HFFc6 (cell line): ENCODE measurements around the gene KRT34. TPM values are rescaled to one million over a fixed set of nuclear protein-coding genes. Genes with fewer than 3 reads are reported as not detected.
"Not testable (repeated sequence)": the region's sequence is repeated elsewhere in the genome, so short reads cannot be mapped to it uniquely, and the experiment has no call there.

Source experiments
- DNase-seq: peaks from one replicate; pipeline ENCODE4 v3.0.0-alpha.2; 2018
- H3K27ac Mint-ChIP-seq: 2 replicates; pipeline ENCODE4 v1.8.0; 2020; ENCODE audit warnings: mild to moderate bottlenecking, mixed read lengths
- H3K27me3 Mint-ChIP-seq: 2 replicates; pipeline ENCODE4 v1.8.0; 2021; ENCODE audit warnings: mild to moderate bottlenecking, moderate library complexity, mixed read lengths; ENCODE audit not compliant: insufficient read depth
- H3K36me3 Mint-ChIP-seq: 2 replicates; pipeline ENCODE4 v1.8.0; 2021; ENCODE audit warnings: low read depth, mixed read lengths
- H3K4me1 Mint-ChIP-seq: 2 replicates; pipeline ENCODE4 v1.8.0; 2020; ENCODE audit warnings: low read depth, mixed read lengths
- H3K4me3 Mint-ChIP-seq: 2 replicates; pipeline ENCODE4 v1.8.0; 2020; ENCODE audit warnings: mild to moderate bottlenecking, moderate library complexity, mixed read lengths
- H3K9me3 Mint-ChIP-seq: 2 replicates; pipeline ENCODE4 v1.8.0; 2020; ENCODE audit warnings: mild to moderate bottlenecking, mixed read lengths
- CTCF ChIP-seq: fragments of 200-600 bp; sonication (generic); IDR thresholded peaks from 2 replicates; pipeline ENCODE4 v1.5.0; 2021; ENCODE audit warnings: antibody characterized with exemption, mild to moderate bottlenecking
- total RNA-seq, 6 experiments: library from RNA; stranded (reverse); fragmentation: NEBNext Ultra II Directional; extraction: Animal tissue kit (Norgen Biotek cat#: 25700); gene quantifications; 2 replicates in 1 of 6; 3 replicates in 5 of 6; pipeline ENCODE4 v1.2.3, GENCODE V29; 2021

The KRT34 gene
- total RNA-seq, 6 experiments from 2014 or later: 58.8 to 247 (median 71.3) TPM

GRCh38 chr17:41390411-41390938, 8.4 kb upstream of the KRT34 start:
- no peak for DNase-seq
- Mint-ChIP-seq H3K9me3 (peaks cover 12% of the 10 kb centered on the region), H3K27me3 (no peaks in the 10 kb centered on the region; the same call in 1 of the 2 replicates), H3K27ac (no peak overlapping the region), H3K4me1 (peaks cover 52% of the 10 kb centered on the region), H3K36me3 (peaks cover 16% of the 10 kb centered on the region), H3K4me3 (no peak overlapping the region)
- TF ChIP-seq CTCF: no peak

- peaks cover 12% of the 10 kb centered on the region for H3K9me3 Mint-ChIP-seq
- TF ChIP-seq CTCF: no peak
- no peak overlapping the region for H3K4me3 Mint-ChIP-seq
These were observed 5.6 kb upstream of the KRT34 start for GRCh38 chr17:41387670-41388069.

GRCh38 chr17:41386227-41386626, 4.1 kb upstream of the KRT34 start:
- Mint-ChIP-seq H3K4me3 (no peak overlapping the region), H3K27ac (no peak overlapping the region), H3K36me3 (peaks cover 22% of the 10 kb centered on the region), H3K9me3 (peaks cover 12% of the 10 kb centered on the region), H3K27me3 (no peaks in the 10 kb centered on the region; the same call in 1 of the 2 replicates), H3K4me1 (peaks cover 48% of the 10 kb centered on the region)
- TF ChIP-seq CTCF: no peak
- no peak for DNase-seq

More at GRCh38 chr17:41387670-41388069, 5.6 kb upstream of the KRT34 start:
- Mint-ChIP-seq H3K36me3 (peaks cover 22% of the 10 kb centered on the region), H3K27me3 (no peaks in the 10 kb centered on the region; the same call in 1 of the 2 replicates), H3K4me1 (peaks cover 48% of the 10 kb centered on the region), H3K27ac (no peak overlapping the region)
- no peak for DNase-seq

- H3K27me3 Mint-ChIP-seq: no peaks in the 10 kb centered on the region
- H3K9me3 Mint-ChIP-seq: peaks cover 12% of the 10 kb centered on the region
- peaks cover 26% of the 10 kb centered on the region for H3K36me3 Mint-ChIP-seq
- peak overlapping the region; percentile 91; the same call in 1 of the 2 replicates for H3K27ac Mint-ChIP-seq
- DNase-seq: no peak
- no peak for TF ChIP-seq CTCF
- H3K4me3 Mint-ChIP-seq: no peak overlapping the region
- H3K4me1 Mint-ChIP-seq: peaks cover 52% of the 10 kb centered on the region
These were observed 1.6 kb upstream of the KRT34 start for GRCh38 chr17:41383690-41384089.

- H3K27me3 Mint-ChIP-seq: no peaks in the 10 kb centered on the region
These were observed 288 bp upstream of the KRT34 start for GRCh38 chr17:41382394-41382793.

GRCh38 chr17:41380091-41380490, 2.0 kb downstream of the KRT34 start:
- Mint-ChIP-seq H3K4me3 (peak overlapping the region; percentile 46), H3K36me3 (peaks cover 21% of the 10 kb centered on the region), H3K27ac (peak overlapping the region; percentile 91), H3K4me1 (peaks cover 80% of the 10 kb centered on the region)
- H3K9me3 Mint-ChIP-seq, H3K27me3 Mint-ChIP-seq: not testable (repeated sequence)
- DNase-seq: peak; percentile 96

More at GRCh38 chr17:41382394-41382793, 288 bp upstream of the KRT34 start:
- peaks cover 65% of the 10 kb centered on the region for H3K4me1 Mint-ChIP-seq
- H3K9me3 Mint-ChIP-seq: peaks cover 9% of the 10 kb centered on the region
- peaks cover 28% of the 10 kb centered on the region for H3K36me3 Mint-ChIP-seq
- peak overlapping the region; percentile 91 for H3K27ac Mint-ChIP-seq
- peak; percentile 80 for DNase-seq
- TF ChIP-seq CTCF: no peak
- peak overlapping the region; percentile 30; the same call in 1 of the 2 replicates for H3K4me3 Mint-ChIP-seq
